H1 (cell line): Measurements from ENCODE around the gene TMBIM1. TPM values are rescaled to one million over a fixed set of nuclear protein-coding genes. Genes with fewer than 3 reads are reported as not detected.

Source experiments
- SAP30 ChIP-seq: fragments of 300-600 bp; sonication (generic); IDR thresholded peaks from 2 replicates; pipeline ENCODE4 v1.7.1; 2012; ENCODE audit warnings: low read length, moderate library complexity, mild to moderate bottlenecking, inconsistent platforms; ENCODE audit not compliant: insufficient read depth, insufficient replicate concordance
- SP2 ChIP-seq: IDR thresholded peaks from 2 replicates; pipeline ENCODE4 v1.6.1; 2012; ENCODE audit warnings: mild to moderate bottlenecking, low read length, inconsistent platforms
- polyA plus RNA-seq, 7 experiments: library from polyadenylated mRNA; depleted of rRNA in 3 of 7; stranded (reverse) in 5 of 7; unstranded in 2 of 7; fragments of >200 nt in 5 of 7; fragments of 200-250 nt in 2 of 7; gene quantifications; 1 replicate in 5 of 7; 2 replicates in 1 of 7; 4 replicates in 1 of 7; pipeline versions ENCODE4 v1.2.1 to v1.2.3, GENCODE V29; 2011 to 2013; ENCODE audit warnings: missing spikeins in 2 of 7, mixed read lengths in 2 of 7
- total RNA-seq: library from RNA; stranded (reverse); fragmentation: NEBNext Ultra II Directional; extraction: Animal tissue kit (Norgen Biotek cat#: 25700); gene quantifications from 2 replicates; pipeline ENCODE4 v1.2.1, GENCODE V29; 2021
- TF ChIP-seq, protein P1 (sequence below), 3 experiments: IDR thresholded peaks; 1 replicate in 2 of 3; 2 replicates in 1 of 3; pipeline versions ENCODE4 v1.5.1 to v1.6.1; 2011; ENCODE audit warnings: low read length in 3 of 3, mild to moderate bottlenecking in 3 of 3, inconsistent platforms in 2 of 3, low read depth in 1 of 3, moderate library complexity in 1 of 3; ENCODE audit not compliant: insufficient read depth in 1 of 3; ENCODE audit errors: control extremely low read depth in 1 of 3

The TMBIM1 gene
- total and polyA plus RNA-seq, 2 of the 8 experiments (the other 6 are each of a cell fraction or from before 2014, with no cell fraction given) = 22.1 to 36.8 TPM

DNA sequence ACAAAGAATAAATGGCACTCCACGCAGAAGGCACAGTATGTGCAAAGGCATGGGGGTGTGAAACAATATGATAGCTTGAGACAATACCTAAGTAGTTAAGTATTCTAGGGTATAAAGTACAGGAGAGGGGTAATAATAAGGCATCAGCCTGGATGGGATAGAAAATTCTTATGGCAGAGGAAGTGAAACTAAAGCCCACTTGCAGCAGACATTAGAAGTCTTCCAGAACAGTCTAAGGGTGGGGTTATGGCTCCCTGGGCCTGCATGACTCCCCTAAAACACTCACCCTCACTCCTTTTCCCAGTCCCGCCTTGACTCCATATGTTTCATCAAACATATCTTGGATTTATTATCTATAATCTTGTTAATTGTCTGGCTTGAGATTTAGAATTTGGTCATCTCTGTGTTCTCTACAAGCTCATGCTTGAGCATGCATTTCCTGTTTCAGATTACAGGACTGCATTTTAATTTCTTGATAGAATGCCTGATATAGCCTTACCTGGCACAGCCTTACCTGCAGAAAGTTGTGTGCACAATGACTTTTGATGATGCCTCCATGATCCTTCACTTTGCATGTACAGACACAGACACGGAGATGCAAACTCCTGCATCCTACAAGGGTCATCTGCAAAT lies 28.5 kb upstream of the TMBIM1 start (continued):
- TF ChIP-seq, protein P1, sequence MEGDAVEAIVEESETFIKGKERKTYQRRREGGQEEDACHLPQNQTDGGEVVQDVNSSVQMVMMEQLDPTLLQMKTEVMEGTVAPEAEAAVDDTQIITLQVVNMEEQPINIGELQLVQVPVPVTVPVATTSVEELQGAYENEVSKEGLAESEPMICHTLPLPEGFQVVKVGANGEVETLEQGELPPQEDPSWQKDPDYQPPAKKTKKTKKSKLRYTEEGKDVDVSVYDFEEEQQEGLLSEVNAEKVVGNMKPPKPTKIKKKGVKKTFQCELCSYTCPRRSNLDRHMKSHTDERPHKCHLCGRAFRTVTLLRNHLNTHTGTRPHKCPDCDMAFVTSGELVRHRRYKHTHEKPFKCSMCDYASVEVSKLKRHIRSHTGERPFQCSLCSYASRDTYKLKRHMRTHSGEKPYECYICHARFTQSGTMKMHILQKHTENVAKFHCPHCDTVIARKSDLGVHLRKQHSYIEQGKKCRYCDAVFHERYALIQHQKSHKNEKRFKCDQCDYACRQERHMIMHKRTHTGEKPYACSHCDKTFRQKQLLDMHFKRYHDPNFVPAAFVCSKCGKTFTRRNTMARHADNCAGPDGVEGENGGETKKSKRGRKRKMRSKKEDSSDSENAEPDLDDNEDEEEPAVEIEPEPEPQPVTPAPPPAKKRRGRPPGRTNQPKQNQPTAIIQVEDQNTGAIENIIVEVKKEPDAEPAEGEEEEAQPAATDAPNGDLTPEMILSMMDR (IDR thresholded peaks at IDR 0.05; ENCODE audit: control extremely low read depth in 1 of 3, insufficient read depth in 1 of 3, low read depth in 1 of 3, low read length in 3 of 3) = no peak
- no peak for TF ChIP-seq SAP30
- no peak for TF ChIP-seq SP2
- TF ChIP-seq, all 59 proteins: peak for 0
